Naive thymus-derived CD8-positive, alpha-beta T cell (primary cell): ENCODE results near the gene KIF14. TPM values are rescaled to one million over a fixed set of nuclear protein-coding genes. Genes with fewer than 3 reads are reported as not detected.
A peak's percentile ranks its signal among the peaks of the same experiment; 100 is the strongest.

Experiments
- ATAC-seq, 2 donors: fragments of 150-1000 bp; cut with Tn5 transposase in 1 of 2; sonication (Bioruptor Pico), chemical (Tn5 transposase) in 1 of 2; 1 replicate in 1 of 2; 2 replicates in 1 of 2; pipeline ENCODE4 v1.10.0; 2021; ENCODE audit warnings: mild to moderate bottlenecking in 2 of 2, moderate library complexity in 2 of 2
- POLR2A ChIA-PET: fragments of 350-600 bp; sonication (Branson Sonifier 250); formaldehyde crosslinking; loops from one replicate; lab custom pipeline; 2021; ENCODE audit warnings: antibody characterized with exemption; lab: Charles Lee
- DNase-seq, 10 donors: peaks; one replicate each; pipeline versions ENCODE4 v3.0.0 to v3.0.0-alpha.2; 2020 to 2022
- H3K27ac Mint-ChIP-seq, 10 donors: one replicate each; pipeline ENCODE4 v1.8.0; 2020 to 2022; ENCODE audit warnings: mild to moderate bottlenecking in 10 of 10, mixed read lengths in 10 of 10, moderate library complexity in 4 of 10, inconsistent platforms in 1 of 10
- H3K27me3 Mint-ChIP-seq, 5 donors: one replicate each; pipeline ENCODE4 v1.8.0; 2021 to 2022; ENCODE audit warnings: mixed read lengths in 5 of 5
- H3K36me3 Mint-ChIP-seq, 3 donors: one replicate each; pipeline ENCODE4 v1.8.0; 2020 to 2022; ENCODE audit warnings: mixed read lengths in 3 of 3, mild to moderate bottlenecking in 2 of 3, inconsistent platforms in 1 of 3
- H3K4me1 Mint-ChIP-seq, 4 donors: one replicate each; pipeline ENCODE4 v1.8.0; 2021 to 2022; ENCODE audit warnings: mixed read lengths in 4 of 4
- H3K4me3 Mint-ChIP-seq, 10 donors: one replicate each; pipeline ENCODE4 v1.8.0; 2020 to 2022; ENCODE audit warnings: mild to moderate bottlenecking in 10 of 10, mixed read lengths in 10 of 10, moderate library complexity in 6 of 10, inconsistent platforms in 1 of 10
- H3K9me3 Mint-ChIP-seq, 9 donors: one replicate each; pipeline ENCODE4 v1.8.0; 2020 to 2022; ENCODE audit warnings: mixed read lengths in 9 of 9, mild to moderate bottlenecking in 3 of 9, inconsistent platforms in 1 of 9, moderate library complexity in 1 of 9
- polyA plus RNA-seq, 3 donors: library from polyadenylated mRNA; unstranded; fragments of 300-500 nt; fragmentation: Illumina TruSeq; gene quantifications; one replicate each; pipeline ENCODE4 v1.2.3, GENCODE V29; 2021
- total RNA-seq, 8 experiments: library from RNA in 2 of 8; stranded (reverse) in 2 of 8; gene quantifications; one replicate each; pipeline ENCODE4 v1.2.3 and lab custom pipeline; 2021 to 2026

The KIF14 gene
- total and polyA plus RNA-seq, 5 experiments from 2014 or later: 0.05 to 0.10 TPM; not detected in 3

DNA sequence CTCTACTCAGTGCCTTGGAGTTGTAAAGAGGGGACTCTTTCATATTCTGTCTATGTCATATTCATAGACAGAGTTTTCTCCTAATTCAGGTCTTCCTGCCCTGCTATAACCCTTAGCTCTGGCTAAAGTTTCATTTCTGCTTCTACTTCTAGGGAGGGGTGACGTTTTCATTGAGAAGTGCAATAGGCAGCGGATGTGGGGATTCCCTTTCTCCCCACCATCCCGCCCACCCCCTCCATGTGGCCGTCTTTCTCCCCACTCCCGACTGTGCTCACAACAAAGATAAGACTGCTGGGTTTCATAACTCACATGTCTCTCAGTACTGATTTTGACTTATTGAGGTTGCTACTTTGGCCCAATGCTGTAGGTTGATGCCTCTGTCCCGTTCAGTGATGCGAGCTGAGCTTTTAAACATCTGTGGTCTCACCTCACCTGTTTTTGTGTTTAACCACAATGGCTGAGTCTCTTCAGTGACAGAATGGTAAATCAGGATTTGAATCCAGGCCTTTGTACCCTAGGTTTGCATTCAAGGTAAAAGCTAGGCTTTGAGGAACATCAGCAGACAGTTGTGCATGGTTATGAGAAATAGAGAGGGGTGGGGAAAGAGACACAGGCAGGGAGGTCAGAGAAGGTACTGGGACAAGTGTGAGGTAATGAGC is 7.8 kb upstream of the KIF14 start:
- DNase-seq (peak in 5 of 10 donors; percentile 6 to 25 (median 19)), ATAC-seq (peak; percentile 45 to 69)
- peak overlapping the region in 8 of 10 donors; percentile 1 to 30 (median 14) for H3K4me3 Mint-ChIP-seq
- POLR2A ChIA-PET: no interaction called here
- no peaks in the 10 kb centered on the region for H3K9me3 Mint-ChIP-seq
- H3K4me1 Mint-ChIP-seq: peaks cover 13 to 34% (median 24%) of the 10 kb centered on the region in 4 donors
- H3K27me3 Mint-ChIP-seq: no peaks in the 10 kb centered on the region
- H3K27ac Mint-ChIP-seq: peak overlapping the region in 4 of 10 donors; percentile 30 to 74 (median 56)
- H3K36me3 Mint-ChIP-seq: no peaks in the 10 kb centered on the region

DNA sequence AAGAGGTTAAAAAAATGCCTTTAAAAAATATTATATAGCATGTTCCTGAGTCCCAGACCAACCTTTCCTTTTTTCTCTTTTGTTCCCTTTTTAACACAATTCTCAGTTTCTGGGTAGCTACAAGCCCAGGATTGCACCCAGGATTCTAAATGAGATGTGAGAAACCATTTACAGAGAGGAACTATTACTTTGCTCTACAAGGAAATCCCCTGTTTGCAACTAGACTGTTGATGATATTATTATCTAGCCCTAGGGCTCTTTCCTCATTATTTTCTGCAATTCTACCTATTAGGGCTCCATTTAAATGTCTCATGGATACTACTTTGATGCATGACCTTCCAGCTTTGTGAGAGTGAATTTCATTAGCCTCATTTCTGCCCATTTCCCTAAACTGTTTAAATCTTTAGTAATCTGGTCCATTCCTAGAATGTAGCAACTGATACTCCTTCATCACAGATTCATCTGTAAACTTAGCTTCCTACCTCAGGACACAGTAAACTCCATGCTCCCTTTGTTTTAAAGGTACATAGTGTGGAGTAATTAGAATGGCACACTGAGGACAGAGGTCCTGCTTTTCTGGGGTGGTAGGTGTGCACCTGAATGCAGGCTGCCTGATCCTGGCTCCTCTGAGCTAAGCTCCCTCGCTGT is 7.1 kb upstream of the KIF14 start:
- DNase-seq (no peak), ATAC-seq (no peak)
- no peaks in the 10 kb centered on the region for H3K27me3 Mint-ChIP-seq
- H3K9me3 Mint-ChIP-seq: no peaks in the 10 kb centered on the region
- peak overlapping the region in 6 of 10 donors; percentile 1 to 30 (median 14) for H3K4me3 Mint-ChIP-seq
- H3K27ac Mint-ChIP-seq: peak overlapping the region in 4 of 10 donors; percentile 15 to 74 (median 48)
- POLR2A ChIA-PET: no interaction called here
- no peaks in the 10 kb centered on the region for H3K36me3 Mint-ChIP-seq
- H3K4me1 Mint-ChIP-seq: peaks cover 13 to 40% (median 27%) of the 10 kb centered on the region in 4 donors

DNA sequence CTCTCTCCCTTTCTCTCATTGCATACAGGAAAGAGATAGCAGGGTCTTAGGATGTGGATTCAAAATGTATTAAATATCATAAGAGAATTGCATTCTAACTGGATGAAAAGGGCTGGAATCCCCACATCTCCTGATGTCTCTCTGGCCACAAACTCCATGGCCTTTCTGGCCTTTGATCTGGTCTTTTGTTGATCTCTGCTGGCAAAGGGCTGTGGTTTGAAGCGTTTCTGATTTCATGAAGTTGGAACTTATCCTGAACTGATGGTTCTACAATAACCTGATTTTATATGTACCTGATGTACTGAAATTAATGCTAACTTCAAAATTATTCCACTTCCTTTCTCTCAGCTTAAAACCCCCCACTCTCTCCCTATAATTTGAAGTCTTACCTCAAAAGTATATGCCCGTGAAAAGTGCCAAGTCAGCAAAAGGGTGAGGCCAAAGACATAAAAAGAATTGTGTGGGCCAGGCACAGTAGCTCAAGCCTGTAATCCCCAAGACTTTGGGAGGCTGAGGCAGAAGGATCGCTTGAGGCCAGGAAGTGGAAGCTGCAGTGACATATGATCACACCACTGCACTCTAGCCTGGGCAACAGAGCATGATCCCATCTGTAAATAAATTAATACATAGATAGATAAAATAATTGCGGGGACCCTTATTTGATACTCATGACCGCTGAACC is 6.4 kb upstream of the KIF14 start:
- Mint-ChIP-seq H3K36me3 (no peaks in the 10 kb centered on the region), H3K4me3 (no peak overlapping the region), H3K27ac (no peak overlapping the region), H3K9me3 (no peaks in the 10 kb centered on the region), H3K27me3 (no peaks in the 10 kb centered on the region), H3K4me1 (peaks cover 13 to 42% (median 29%) of the 10 kb centered on the region in 4 donors)
- ATAC-seq (no peak), DNase-seq (no peak)
- POLR2A ChIA-PET: no interaction called here

DNA sequence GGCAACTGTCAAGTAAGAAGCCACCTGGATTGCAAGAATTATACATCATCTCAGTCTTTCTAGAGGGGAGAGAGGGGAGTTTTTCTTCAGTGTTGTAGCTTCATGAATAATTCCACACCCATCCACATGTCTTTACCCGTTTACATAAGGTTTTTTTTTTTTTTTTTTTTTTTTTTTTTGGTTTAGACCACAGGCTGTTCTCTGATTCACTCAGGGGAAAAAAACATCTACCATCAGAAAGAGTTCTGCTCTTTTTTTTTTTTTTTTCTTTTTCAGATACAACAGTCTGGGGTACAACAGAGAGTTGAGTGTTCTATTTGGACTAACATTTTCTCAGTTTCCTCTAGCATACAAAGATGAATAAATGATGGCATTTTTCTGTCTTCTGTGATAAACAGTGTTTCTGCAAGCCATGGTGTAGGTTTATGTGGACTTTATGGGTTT is 4.9 kb upstream of the KIF14 start:
- ATAC-seq: peak; percentile 13 to 22
- Mint-ChIP-seq H3K9me3 (no peaks in the 10 kb centered on the region), H3K36me3 (no peaks in the 10 kb centered on the region), H3K27ac (peak overlapping the region; percentile 1 to 80 (median 40)), H3K4me3 (peak overlapping the region in 4 of 10 donors; percentile 14 to 56 (median 48)), H3K27me3 (no peaks in the 10 kb centered on the region), H3K4me1 (peaks cover 14 to 50% (median 35%) of the 10 kb centered on the region in 4 donors)
- POLR2A ChIA-PET: no interaction called here
- DNase-seq: peak in 2 of 10 donors; percentile 20 to 38

DNA sequence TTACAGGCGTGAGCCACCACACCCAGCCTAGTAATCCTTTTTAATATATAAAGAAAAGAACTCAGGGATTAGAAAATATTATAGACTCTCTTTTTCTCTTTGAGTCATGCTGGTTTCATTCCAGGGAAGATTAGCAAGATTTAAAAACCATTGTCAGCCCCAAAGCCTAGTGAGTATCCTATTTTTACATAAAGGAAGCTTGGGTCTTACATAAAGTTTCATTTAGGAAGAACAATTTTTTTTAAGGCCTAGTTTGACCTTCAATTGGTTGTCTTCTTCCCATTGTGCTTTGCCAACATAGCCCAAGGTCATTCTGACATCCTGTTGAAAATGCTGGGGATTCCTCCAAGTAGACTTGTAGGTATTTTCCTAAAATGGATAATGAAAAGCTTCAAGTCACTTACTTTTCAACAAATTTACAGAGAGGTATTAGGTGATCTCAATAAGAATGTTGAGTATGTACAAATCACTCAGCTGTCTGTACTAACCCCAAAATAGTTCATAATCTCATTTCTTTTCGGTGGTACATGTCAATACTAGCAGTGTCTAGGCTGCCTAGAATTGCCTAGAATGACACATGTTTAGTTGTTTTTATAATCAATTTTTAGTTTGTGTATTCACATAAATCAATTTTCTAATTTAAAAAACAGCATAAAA is 4.3 kb upstream of the KIF14 start:
- DNase-seq: no peak
- Mint-ChIP-seq H3K36me3 (no peaks in the 10 kb centered on the region), H3K9me3 (no peaks in the 10 kb centered on the region), H3K27ac (peak overlapping the region in 9 of 10 donors; percentile 1 to 80 (median 47)), H3K27me3 (no peaks in the 10 kb centered on the region), H3K4me3 (peak overlapping the region in 1 of 10 donors; percentile 56), H3K4me1 (peaks cover 14 to 53% (median 39%) of the 10 kb centered on the region in 4 donors)
- no peak for ATAC-seq
- POLR2A ChIA-PET: no interaction called here

DNA sequence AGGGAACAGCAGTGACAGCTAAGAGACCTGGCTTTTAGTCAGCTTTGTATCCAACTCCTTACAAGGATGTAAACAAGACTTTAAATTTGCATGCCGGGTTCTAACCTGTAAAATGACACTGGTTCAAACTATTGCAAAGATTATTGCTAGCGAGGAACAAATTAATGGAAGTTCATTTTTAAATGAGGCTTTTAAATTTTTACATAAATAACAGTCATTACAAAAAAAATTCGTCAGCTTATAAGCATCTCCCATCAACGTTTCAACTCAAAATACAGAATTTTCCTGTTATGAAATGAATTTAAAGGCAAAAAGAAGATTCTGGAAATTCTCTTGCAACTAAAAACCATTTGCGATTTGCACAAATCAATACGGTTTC is 668 bp downstream of the KIF14 start:
- DNase-seq (no peak), ATAC-seq (no peak)
- Mint-ChIP-seq H3K36me3 (no peaks in the 10 kb centered on the region), H3K27ac (peak overlapping the region in 4 of 10 donors; percentile 14 to 97 (median 84)), H3K27me3 (no peaks in the 10 kb centered on the region), H3K4me3 (peak overlapping the region; percentile 92 to 99 (median 96)), H3K9me3 (no peaks in the 10 kb centered on the region), H3K4me1 (peaks cover 2 to 22% (median 16%) of the 10 kb centered on the region in 4 donors)
- POLR2A ChIA-PET: interaction anchor here (2.7 kb wide), 1 partner anchor 50 kb away, joined by 13 read pairs; the partner anchor contains the start of gene DDX59

DNA sequence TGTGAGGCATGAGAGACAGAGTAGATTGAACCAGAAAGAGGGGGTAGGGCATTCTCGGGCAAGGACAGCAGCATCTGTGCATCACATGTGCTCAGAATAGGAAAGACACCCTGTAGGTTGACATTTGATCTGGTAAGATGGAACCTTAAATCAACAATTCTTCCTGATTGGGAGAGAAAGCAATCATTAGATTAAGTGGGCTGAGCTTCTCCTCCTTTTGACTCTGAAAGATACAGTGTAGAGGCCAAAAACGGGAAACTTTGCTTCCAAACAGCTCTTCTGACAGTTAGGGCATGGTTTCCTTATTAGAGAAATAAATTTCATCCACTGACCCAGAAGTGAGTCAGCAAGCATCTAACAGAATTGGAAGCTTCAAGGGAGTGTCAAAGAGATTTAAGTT is 9.7 kb downstream of the KIF14 start:
- H3K27me3 Mint-ChIP-seq: peaks cover 0 to 6% (median 0%) of the 10 kb centered on the region in 5 donors
- no peaks in the 10 kb centered on the region for H3K9me3 Mint-ChIP-seq
- no peak overlapping the region for H3K27ac Mint-ChIP-seq
- H3K4me3 Mint-ChIP-seq: no peak overlapping the region
- ATAC-seq (no peak), DNase-seq (no peak)
- POLR2A ChIA-PET: no interaction called here
- peaks cover 0 to 2% (median 0%) of the 10 kb centered on the region in 4 donors for H3K4me1 Mint-ChIP-seq
- no peaks in the 10 kb centered on the region for H3K36me3 Mint-ChIP-seq

DNA sequence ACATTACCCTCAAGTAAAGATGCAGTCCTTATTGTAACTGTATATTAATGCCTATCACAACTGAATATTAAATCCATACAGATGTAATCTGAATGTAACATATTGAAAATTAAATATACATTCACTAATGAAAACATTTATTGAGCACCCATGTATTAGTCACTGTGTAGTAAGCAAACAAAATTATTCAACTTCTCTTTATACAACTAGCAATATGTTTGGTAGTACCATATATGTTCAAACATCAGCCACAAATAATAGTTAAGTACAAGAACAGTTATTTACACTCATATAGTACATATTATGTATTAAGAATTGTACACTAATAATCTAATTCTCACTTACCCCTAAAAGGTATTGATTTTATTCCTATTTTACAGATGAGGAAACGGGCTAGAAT is 17.9 kb downstream of the KIF14 start:
- POLR2A ChIA-PET: no interaction called here
- peaks cover 0 to 1% (median 0%) of the 10 kb centered on the region in 4 donors for H3K4me1 Mint-ChIP-seq
- peaks cover 0 to 9% (median 0%) of the 10 kb centered on the region in 5 donors for H3K27me3 Mint-ChIP-seq
- ATAC-seq (no peak), DNase-seq (no peak)
- no peak overlapping the region for H3K4me3 Mint-ChIP-seq
- H3K27ac Mint-ChIP-seq: no peak overlapping the region
- no peaks in the 10 kb centered on the region for H3K36me3 Mint-ChIP-seq
- no peaks in the 10 kb centered on the region for H3K9me3 Mint-ChIP-seq

DNA sequence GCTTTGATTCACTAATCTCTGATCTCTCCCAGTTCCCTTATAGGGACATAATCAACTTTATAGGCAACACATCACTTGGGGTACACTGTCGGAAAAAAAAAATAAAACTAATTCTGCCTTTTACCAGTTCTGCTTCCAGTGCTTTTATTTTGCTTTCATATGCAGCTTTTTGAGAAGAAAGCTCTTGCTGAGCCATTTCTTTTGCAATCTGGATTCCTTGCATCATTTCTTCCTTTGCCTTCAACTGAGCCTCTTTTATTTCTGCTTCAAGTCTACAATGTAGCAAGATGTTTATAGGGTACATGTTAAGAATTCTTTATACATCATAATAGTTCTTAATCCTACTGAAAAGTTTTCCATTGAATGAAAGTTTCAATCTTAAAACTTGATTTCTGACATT is 30.6 kb downstream of the KIF14 start:
- no peak overlapping the region for H3K27ac Mint-ChIP-seq
- ATAC-seq: no peak
- POLR2A ChIA-PET: no interaction called here

DNA sequence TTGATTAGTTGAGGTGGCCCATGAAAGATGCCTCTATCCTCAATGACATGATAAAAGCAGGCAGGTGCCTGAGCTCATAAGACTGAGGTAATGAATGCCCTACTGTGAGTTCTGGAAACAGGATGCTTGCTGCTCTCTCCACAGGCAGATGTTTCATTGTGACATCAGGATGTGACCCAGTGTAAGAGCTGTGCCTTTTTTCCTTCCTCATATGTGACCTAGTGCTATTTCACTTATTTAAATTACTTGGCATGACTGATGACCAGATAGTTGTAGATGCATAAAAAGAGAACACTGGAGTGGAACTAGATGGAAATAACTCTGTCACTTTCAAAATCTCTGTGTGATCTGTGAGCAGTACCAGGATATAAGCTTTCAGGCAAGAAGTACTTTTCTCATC is 31.9 kb downstream of the KIF14 start:
- Mint-ChIP-seq H3K36me3 (no peaks in the 10 kb centered on the region), H3K4me1 (no peaks in the 10 kb centered on the region), H3K27ac (no peak overlapping the region), H3K4me3 (no peak overlapping the region), H3K27me3 (no peaks in the 10 kb centered on the region), H3K9me3 (peaks cover 0 to 5% (median 0%) of the 10 kb centered on the region in 9 donors)
- DNase-seq (no peak), ATAC-seq (no peak)
- POLR2A ChIA-PET: no interaction called here

More for the DNA sequence above, 30.6 kb downstream of the KIF14 start:
- H3K36me3 Mint-ChIP-seq: no peaks in the 10 kb centered on the region
- H3K27me3 Mint-ChIP-seq: no peaks in the 10 kb centered on the region
- H3K9me3 Mint-ChIP-seq: no peaks in the 10 kb centered on the region
- no peak overlapping the region for H3K4me3 Mint-ChIP-seq
- DNase-seq: no peak
- H3K4me1 Mint-ChIP-seq: no peaks in the 10 kb centered on the region

DNA sequence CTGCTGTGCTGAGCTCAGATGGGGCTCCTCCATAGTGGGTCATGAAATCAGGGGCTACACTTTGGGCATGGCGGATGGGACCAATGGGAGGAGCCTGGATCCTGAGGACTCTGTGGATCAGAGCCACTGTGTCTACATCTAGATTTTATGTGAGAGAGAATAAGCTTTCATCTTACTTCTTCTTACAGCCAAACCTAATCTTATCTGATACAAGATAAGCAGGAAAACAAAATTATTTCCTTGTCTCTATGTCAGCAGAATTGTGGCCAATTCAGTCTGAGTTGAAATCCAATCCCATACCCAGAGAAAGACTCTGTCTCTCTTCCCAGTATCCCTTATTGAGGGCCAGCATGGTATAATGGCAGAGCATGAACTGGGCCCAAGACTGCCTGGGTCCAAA is 56.2 kb downstream of the KIF14 start:
- H3K9me3 Mint-ChIP-seq: no peaks in the 10 kb centered on the region
- no peaks in the 10 kb centered on the region for H3K36me3 Mint-ChIP-seq
- POLR2A ChIA-PET: no interaction called here
- no peak overlapping the region for H3K4me3 Mint-ChIP-seq
- no peaks in the 10 kb centered on the region for H3K27me3 Mint-ChIP-seq
- ATAC-seq (no peak), DNase-seq (no peak)
- H3K4me1 Mint-ChIP-seq: no peaks in the 10 kb centered on the region
- H3K27ac Mint-ChIP-seq: no peak overlapping the region

DNA sequence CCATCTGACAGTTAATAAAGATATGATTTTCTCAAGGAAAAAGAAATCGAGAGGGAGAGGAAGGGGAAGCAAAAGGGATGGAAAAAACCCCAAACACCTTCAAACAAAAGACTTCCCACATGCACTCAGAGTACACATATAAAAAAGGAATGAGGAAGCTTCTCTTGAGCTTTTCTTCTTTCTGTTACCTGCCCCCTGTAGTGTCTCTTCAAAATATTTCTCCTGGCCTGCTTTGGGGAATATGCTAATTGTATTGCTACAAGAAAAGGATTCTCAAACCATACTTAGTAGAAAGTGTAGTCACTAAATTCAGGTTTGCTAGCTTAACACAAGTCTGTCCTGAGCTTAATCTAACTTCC is 58.7 kb downstream of the KIF14 start:
- Mint-ChIP-seq H3K9me3 (no peaks in the 10 kb centered on the region), H3K4me3 (no peak overlapping the region), H3K27ac (no peak overlapping the region), H3K27me3 (no peaks in the 10 kb centered on the region), H3K36me3 (no peaks in the 10 kb centered on the region), H3K4me1 (no peaks in the 10 kb centered on the region)
- ATAC-seq (no peak), DNase-seq (no peak)
- POLR2A ChIA-PET: no interaction called here
